NCI-H1105 treated with DMSO at 0.1 percent for 48 hours (cell line): ENCODE data around the gene TMEM43.

ENCODE experiments used
- DNase-seq: peaks from one replicate; lab custom pipeline; 2025; lab: John Stamatoyannopoulos, UW

TMEM43 gene

DNA sequence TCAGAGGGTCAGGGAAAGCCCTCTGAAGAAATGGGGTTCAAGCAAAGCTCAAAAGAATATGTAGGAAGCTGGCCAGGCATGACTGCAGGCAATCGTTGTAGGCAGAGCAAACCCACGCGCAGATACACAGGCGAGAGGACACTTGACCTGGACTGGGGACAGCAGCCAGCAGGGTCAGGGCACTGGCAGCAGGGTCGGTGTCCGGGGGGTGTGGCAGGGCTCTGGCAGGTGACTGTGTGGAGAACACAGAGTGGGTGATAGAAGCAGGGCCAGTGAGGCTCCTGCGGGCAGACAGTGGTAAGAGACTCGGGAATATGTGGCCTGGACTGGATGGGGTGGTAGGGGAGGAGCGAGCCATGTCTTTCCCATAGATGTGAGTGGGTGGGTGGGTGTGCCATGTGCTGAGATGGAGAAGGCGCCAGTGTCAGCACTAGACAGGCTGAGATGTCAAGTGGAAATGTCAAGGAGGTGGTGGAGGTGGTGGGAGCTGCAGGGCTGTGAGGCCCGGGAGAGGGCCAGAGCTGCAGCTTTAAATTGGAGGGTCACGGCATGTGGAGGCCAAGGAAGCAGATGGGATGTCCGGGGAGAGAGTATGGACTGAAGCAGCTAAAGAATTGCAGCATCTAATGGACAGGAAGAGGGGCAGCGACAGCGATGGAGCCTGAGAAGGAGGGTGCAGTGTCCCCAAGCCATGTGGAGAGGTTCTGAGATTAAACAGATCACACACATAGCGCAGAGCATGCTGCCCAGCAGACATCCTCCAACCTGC lies 13.4 kb downstream of the TMEM43 start:
- DNase-seq = no peak

DNA sequence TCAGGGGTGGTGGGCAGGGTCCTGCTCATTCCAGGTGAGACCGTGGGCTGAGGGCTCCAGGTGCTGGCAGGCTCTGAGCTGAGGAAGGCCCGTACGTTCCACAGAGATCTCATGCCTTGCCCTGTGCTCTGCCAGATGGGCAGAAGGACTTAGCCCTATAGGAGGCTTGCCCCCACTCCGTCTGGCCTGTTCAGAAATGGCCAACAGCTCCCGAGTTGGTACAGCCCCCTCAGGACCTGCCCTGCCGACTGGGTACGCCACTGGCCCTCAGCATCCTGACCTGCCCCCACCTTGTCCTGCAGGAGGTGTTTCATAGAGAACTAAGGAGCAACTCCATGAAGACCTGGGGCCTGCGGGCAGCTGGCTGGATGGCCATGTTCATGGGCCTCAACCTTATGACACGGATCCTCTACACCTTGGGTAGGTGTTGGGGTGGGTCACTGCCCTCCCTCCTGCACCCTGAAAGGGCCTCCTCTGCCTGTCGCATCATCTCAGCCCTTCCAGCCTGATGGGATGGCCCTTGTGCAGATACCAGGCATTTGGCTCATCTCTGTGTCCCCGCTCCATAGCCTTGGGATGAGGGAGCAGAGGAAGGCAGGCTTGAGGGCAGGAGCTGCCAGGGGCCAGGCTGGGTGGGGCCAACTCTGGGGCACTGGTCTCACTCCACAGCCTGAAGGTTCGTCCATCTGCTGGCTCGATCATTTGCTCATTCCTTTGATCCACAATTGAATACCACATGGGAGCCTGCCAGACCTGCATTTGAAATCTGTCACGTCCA lies 14.2 kb downstream of the TMEM43 start:
- DNase-seq = no peak

DNA sequence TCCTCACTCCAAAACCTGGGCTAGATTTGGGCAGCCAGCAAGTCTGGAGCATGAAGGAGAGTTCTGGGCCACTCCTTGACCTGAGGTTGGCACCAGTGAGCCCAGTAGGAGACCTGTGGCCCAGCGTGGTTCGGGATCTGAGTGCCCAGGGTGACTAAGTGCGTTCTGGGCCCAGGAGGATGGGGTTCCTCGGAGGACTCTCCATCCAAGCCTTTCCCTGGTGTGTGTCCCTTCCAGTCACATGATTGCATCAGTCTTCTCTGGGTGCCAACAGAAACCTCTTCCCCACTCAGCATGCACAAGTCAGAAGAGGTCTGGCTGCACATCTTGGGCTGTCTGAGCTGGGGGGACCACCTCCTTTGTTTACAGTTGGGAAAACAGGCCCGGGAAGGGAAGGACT lies 14.9 kb downstream of the TMEM43 start:
- no peak for DNase-seq

DNA sequence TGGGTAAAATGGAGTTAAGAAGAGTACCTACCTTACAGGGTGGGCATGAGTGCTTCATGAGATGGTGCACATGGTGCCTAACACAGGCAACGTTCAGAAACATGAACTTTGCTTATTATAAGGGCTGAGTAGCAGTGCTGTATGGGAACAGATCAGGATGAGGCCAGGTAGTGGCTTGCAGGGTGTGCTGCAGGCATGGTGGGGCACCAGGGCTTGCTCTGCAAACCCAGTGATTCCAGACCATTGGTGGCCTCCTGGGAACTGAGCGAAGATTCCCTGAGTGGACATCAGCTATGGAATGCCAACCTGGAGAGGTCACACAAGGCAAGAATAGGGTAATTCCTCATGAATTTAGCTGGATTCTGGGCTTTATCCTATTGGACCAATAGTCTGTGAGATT lies 15.8 kb downstream of the TMEM43 start:
- DNase-seq = no peak

DNA sequence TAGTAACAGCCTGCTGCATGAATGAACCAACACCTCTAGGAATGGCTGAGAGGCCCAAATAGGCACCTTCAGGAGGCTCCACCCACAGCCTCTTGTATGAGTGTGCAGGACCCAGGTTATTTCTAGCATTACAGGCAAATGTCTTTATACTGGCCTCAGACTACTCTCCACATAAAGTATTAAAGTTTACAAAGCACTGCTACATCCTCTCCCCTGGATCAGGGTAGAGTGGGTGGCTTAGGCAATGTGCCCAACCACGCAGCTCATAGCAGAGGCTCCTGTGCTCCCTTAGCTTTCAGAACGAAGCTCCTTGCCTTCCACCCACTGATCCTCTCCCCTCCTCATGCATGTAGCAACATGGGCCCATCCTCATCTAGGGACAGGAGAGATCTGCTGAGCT lies 16.3 kb downstream of the TMEM43 start:
- no peak for DNase-seq

DNA sequence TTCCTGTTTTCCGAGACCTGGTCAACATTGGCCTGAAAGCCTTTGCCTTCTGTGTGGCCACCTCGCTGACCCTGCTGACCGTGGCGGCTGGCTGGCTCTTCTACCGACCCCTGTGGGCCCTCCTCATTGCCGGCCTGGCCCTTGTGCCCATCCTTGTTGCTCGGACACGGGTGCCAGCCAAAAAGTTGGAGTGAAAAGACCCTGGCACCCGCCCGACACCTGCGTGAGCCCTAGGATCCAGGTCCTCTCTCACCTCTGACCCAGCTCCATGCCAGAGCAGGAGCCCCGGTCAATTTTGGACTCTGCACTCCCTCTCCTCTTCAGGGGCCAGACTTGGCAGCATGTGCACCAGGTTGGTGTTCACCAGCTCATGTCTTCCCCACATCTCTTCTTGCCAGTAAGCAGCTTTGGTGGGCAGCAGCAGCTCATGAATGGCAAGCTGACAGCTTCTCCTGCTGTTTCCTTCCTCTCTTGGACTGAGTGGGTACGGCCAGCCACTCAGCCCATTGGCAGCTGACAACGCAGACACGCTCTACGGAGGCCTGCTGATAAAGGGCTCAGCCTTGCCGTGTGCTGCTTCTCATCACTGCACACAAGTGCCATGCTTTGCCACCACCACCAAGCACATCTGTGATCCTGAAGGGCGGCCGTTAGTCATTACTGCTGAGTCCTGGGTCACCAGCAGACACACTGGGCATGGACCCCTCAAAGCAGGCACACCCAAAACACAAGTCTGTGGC lies 16.9 kb downstream of the TMEM43 start:
- no peak for DNase-seq

DNA sequence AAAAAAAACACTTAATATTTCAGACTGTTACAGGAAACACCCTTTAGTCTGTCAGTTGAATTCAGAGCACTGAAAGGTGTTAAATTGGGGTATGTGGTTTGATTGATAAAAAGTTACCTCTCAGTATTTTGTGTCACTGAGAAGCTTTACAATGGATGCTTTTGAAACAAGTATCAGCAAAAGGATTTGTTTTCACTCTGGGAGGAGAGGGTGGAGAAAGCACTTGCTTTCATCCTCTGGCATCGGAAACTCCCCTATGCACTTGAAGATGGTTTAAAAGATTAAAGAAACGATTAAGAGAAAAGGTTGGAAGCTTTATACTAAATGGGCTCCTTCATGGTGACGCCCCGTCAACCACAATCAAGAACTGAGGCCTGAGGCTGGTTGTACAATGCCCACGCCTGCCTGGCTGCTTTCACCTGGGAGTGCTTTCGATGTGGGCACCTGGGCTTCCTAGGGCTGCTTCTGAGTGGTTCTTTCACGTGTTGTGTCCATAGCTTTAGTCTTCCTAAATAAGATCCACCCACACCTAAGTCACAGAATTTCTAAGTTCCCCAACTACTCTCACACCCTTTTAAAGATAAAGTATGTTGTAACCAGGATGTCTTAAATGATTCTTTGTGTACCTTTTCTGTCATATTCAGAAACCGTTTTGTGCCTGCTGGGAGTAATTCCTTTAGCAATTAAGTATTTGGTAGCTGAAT lies 17.9 kb downstream of the TMEM43 start:
- no peak for DNase-seq

DNA sequence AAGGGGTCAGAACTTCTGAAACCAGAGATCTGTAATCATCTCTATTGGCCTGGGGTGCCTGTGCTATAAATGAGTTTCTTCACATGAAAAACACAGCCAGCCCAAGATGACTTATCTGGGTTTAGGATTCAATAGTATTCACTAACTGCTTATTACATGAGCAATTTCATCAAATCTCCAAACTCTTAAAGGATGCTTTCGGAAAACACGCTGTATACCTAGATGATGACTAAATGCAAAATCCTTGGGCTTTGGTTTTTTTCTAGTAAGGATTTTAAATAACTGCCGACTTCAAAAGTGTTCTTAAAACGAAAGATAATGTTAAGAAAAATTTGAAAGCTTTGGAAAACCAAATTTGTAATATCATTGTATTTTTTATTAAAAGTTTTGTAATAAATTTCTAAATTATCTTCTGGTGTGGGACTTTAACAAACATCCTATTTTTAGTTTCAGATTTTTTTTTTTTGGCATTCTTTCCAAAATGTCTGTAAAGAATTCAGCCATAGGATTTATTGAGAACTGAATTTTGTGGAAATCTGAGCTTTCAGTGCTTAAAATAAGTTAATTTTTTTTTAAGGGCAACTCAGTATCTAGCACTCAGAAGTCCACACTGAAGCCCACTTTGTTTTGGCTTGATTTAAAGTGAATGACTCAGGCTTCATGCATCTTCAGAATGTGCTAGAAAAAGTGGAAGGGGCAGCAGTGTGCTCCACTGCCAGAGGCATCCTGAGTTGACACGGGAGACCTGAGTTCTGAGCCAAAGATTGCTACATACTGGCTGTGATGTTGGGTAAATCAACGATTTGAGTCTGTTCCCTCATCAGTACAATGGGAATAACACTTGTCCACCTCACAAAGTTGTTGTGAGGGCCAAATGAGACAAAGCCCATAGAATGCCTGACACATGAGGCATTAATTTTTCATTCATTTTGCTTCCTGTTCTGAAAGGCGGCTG lies 18.7 kb downstream of the TMEM43 start:
- DNase-seq = no peak

DNA sequence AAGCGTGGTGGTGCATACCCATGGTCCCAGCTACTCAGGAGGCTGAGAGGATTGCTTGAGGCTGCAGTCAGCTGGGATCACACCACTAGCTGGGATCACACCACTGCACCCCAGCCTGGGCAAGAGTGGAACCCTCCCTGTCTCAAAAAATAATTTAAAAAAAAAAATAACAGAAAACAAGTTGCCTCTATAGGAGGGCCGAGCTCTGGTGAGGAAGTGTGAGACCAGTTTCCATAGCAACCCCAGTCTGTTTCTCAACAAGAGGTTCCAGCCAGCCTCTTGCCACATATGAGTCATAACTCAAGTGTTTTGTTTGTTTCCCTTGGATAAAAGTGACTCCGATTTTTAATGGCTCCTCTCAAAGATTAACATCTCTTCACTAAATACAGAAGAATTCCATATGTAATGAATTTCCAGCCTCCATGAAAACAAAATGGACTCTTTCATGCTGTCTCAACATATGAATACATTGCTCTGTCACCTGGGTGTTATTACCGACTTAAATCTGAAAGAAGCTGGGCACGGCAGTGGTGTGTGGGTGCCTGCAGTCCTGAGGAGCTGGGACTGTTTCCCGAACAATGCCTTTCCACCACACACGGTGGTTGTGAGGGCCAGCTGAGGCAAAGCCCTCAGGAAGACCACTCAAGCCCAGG lies 19.7 kb downstream of the TMEM43 start:
- peak; percentile 76 for DNase-seq

DNA sequence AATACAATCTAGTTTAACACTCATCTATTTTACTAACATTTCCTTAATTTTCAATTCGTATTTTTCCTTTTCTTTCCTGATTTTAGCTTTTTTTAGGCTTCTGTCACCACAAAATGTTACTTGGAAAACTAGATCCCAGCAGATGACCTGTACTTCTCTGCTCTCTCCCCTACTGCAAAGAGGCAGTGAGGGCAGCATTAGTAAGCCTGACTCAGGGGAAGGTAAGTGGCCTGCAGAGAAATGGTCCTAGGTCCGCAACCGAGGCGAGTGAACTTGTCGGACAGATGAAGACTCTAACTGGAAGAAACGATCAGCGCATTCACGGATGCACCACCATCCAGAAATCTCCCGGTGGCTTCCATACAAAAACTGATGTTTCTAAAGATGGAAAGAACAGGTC lies 20.4 kb downstream of the TMEM43 start:
- no peak for DNase-seq

DNA sequence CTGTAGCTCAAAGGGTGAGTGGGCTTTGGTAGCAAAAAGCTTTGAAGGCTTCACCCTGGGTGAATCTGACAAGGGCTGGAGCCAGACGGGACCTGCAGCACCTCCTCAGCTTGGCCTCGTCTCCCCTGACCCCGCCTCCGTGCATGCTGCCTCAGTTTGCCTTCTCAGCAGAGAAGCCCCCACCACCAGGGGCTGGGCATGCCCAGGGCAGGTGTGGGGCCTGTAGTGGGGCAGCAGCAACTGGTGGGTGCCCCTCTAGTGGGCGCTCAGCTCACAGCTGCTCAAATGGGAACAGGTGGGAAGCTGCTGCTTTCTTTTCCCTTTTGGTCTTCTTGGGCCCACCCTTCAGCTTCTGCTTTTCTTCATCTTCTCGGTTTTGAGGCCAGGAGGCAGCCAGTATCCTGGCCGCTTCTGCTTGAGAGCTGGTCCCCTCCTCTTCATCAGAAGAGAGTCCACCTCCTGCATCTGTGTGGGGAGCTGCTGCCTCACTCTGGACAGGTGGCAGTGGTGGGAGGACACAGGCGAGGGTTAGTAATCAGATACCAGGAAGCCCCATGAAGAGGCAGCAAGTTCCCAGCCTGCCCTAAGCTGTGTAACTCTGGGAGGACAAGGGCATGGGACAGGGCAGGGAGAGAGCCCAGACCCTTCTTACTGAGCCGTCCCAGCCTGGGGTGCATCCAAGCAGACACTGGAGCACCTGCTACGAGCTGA lies 21.0 kb downstream of the TMEM43 start:
- no peak for DNase-seq

DNA sequence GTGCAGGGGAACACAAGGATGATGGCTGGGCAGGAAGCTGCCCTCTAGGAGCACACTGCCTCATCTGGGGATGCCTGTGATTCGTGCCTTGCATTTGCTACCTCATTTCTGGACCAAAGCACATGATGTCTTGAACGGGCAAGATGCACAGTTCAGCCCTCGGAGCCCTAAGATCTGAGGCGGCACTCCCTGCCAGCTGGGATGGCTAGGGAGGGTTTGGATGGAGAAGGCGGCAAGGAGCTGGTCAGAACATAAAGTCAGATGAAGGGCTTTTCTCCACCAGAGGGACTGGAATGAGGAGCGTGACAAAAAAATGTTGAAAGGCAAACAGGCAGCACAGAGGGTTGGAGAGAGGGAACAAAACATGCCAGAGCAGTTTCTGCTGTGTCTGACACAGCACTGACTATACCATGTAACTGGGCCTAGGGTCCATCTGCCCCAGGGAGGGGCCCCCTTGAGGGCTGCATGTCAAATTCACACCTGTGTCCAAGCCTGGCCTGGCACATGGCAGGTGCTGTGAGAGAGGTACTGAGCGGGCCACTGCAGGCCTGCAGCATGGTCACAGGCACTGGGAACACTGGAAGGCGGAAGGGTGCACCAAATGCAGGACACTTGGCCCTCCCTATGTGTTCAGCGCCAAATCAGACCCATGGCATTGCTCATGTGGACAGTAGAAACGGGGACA lies 21.7 kb downstream of the TMEM43 start:
- no peak for DNase-seq

DNA sequence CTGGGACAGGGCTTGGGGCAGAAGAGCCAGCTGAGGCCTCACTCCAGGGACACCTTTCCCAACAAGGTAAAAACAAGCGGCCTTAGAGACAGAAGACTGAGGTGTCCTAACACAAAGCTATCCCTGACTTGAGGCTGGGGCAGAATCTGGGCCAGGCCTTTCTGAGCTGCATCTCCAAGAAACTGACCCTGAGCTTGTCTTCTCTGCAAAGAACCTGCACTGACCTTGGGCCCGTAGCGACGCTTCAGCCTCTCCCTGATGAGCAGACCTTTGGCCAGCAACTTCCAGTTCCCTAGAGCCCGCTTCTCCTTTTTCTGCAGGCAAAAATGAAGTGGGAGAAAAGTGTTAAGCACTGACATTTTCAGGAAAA lies 22.2 kb downstream of the TMEM43 start:
- DNase-seq = no peak

DNA sequence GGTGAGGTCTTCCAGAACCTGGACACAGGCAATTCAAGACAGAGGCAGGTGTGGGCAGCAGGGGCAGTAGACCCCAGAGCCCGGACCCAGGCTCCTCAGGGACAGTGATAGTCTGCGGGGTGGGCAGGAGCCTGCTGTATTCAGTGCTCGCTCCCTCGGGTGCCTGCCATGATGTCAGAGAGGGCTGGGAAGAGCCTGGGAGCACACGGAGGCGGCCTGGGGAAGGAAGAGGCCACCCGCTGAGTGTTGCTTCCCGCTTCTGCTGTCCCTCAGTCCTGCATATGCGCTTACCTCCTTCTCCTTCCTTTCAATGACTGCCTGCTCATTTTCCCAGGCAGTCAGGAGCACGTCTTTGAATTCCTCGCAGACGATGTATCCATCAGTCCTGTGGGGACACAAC lies 22.8 kb downstream of the TMEM43 start:
- no peak for DNase-seq

DNA sequence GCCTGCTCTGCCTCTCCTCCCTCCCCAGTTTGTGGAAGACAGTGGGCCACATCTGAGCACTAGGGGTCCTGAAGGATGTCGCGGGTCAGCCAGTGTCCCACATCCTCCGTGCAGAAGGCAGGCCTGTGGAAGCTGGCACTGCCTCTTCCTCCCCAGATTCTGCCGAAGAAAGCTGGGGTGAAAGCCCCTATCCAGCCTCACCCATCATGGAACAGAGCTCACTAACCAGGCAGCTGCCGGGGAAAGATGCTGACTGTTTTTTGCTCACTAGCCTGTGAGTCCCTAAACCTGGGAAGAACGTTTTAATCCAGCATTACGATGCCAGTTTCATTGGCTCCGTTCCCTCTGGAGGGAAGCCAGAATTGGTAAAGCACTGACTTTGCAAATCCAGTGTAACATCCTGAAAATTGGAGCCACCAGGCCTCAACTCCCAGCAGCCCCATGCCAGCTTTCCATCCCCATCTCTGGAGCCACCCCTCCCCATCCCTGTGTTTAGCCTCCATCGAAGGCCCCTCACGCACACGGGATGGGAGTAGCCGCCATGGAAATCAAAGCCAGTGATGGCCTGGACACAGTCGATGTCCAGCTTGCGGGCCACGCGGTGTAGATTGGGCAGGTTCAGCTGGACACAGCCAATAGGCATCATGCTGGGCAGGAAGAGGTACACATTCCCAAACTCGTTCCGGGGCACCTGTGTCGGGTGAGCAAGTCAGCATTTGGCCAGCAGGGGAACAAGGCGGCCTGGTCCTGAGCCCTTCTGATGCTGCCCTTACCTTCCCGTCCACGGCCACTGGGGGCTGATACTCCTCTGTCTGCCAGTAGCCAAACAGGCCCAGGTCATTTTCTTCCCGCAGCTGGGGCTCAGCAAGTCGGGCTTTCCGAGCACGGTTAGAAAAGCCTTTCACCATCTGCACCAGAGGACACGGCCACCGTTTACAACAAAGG lies 23.5 kb downstream of the TMEM43 start:
- peak; percentile 31 for DNase-seq

DNA sequence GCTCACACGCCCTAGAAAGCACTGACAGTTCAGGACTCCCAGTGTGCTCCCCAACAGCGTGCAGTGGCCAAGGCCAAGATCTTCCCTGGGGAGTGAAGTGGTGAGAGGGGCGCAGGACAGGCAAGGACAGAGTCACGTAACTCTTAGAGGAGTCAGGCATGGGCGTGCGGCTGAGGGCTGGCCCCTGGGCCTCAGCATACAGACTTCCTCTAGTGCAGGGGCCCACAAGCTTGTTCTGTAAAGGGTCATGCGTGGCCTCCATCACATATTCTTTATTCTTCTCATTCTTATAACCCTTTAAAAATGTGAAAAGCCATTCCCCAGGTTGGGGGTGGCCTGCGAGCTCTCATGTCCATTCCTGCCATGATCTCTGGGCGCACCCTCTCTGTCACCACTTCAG lies 25.2 kb downstream of the TMEM43 start:
- DNase-seq = no peak

DNA sequence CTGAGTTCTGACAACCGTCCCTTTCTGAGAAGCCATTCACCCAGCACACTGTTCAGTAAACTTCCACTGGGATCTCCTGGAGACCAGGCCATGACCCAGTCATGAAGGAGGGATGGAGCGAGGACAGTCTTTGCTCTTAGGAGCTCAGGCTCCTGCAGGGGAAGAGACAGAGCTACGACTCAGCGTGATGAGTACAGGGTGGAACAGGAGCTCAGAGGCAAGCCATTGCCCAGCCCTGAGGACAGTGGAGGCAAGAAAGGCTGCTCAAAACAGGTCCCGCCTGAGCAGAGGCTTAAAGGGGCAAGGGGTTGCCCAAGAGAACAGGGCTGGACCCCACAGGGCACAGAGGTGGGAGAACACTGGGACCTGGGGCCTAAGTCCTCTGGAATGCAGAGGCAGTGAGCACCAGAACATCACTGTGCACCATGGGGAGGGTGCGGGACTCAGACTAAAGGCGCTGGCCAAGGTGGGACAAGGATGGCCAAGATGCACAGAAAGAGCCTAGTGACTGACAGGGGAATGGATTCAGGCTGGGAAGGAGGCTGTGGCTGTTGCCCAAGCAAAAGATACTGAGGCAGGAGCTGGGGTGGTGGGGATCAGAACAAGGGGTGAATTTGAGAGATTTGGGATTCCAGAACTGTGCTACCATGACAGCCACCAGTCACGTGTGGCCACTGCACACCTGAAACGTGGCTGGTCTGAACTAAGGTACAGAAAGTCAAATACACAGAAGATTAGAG lies 25.8 kb downstream of the TMEM43 start:
- DNase-seq = no peak
